Measurements from ENCODE around the gene ZDHHC24.

GRCh38 chr11:66586136-66586535 lies 40.3 kb upstream of the ZDHHC24 start:
- TF ChIP-seq, protein P1, sequence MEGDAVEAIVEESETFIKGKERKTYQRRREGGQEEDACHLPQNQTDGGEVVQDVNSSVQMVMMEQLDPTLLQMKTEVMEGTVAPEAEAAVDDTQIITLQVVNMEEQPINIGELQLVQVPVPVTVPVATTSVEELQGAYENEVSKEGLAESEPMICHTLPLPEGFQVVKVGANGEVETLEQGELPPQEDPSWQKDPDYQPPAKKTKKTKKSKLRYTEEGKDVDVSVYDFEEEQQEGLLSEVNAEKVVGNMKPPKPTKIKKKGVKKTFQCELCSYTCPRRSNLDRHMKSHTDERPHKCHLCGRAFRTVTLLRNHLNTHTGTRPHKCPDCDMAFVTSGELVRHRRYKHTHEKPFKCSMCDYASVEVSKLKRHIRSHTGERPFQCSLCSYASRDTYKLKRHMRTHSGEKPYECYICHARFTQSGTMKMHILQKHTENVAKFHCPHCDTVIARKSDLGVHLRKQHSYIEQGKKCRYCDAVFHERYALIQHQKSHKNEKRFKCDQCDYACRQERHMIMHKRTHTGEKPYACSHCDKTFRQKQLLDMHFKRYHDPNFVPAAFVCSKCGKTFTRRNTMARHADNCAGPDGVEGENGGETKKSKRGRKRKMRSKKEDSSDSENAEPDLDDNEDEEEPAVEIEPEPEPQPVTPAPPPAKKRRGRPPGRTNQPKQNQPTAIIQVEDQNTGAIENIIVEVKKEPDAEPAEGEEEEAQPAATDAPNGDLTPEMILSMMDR (IDR thresholded peaks at IDR 0.05) = no peak
- TF ChIP-seq POLR2AphosphoS5 (IDR thresholded peaks at IDR 0.05) = no peak
- no peak for TF ChIP-seq POLR2A (IDR thresholded peaks at IDR 0.05)
- no peak for TF ChIP-seq EP300 (IDR thresholded peaks at IDR 0.05)
